Inflammatory macrophage treated with lipopolysaccharide for 4 hours (primary cell): ENCODE results near the gene ENOX2.
A peak's percentile ranks its signal among the peaks of the same experiment; 100 is the strongest.
"Not testable (repeated sequence)": the region's sequence is repeated elsewhere in the genome, so short reads cannot be mapped to it uniquely, and the experiment has no call there.

ENCODE experiments used
- DNase-seq: peaks from one replicate; pipeline ENCODE4 v3.0.0-alpha.2; 2020

Gene ENOX2, protein sequence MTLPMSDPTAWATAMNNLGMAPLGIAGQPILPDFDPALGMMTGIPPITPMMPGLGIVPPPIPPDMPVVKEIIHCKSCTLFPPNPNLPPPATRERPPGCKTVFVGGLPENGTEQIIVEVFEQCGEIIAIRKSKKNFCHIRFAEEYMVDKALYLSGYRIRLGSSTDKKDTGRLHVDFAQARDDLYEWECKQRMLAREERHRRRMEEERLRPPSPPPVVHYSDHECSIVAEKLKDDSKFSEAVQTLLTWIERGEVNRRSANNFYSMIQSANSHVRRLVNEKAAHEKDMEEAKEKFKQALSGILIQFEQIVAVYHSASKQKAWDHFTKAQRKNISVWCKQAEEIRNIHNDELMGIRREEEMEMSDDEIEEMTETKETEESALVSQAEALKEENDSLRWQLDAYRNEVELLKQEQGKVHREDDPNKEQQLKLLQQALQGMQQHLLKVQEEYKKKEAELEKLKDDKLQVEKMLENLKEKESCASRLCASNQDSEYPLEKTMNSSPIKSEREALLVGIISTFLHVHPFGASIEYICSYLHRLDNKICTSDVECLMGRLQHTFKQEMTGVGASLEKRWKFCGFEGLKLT

DNA sequence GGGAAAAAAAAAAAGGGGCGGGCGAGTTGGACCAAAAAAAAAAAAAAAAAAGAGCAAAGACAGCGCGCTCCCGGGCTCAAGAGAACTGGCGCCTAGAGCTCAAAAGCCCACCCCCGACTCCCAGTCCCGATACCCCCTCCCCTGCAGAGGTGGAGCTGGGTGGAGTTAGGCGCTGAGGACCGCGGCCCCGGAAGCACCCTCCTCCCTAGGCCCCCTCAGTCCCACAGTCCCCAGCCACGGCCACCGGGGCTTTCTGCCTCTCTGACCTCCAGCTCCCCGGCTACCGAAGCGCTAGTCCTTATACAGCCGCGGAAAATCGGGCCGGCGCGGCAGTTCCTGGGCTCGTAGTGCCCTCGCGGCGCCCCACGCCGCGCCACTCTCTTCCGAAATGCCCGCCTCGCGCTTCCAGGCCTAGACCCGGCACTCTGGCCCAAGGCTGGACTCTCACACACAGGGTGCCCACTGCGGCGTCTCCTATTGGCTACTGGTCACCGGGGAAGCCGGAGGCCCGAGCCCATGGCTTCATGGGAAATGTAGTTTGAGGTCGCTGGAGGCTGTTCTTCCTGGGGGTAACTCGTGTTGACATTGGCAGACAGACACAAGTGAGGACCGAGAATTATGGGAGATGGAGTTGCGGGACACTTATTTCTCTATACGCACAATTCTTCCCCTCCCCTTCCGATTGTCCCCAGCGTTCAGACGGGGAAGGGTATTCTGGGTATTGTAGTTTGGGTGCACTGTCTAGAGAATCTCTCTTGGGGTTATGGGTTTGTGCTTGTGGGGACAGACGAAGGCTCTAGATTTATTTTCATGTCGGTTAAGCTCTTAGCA, at the start of gene ENOX2:
Gene ENOX2, minus strand, starts transcription at position 427 of the 831 bp plus-strand sequence. CDS start 199,993 bp downstream, outside the sequence.
- DNase-seq = peak; percentile 93

DNA sequence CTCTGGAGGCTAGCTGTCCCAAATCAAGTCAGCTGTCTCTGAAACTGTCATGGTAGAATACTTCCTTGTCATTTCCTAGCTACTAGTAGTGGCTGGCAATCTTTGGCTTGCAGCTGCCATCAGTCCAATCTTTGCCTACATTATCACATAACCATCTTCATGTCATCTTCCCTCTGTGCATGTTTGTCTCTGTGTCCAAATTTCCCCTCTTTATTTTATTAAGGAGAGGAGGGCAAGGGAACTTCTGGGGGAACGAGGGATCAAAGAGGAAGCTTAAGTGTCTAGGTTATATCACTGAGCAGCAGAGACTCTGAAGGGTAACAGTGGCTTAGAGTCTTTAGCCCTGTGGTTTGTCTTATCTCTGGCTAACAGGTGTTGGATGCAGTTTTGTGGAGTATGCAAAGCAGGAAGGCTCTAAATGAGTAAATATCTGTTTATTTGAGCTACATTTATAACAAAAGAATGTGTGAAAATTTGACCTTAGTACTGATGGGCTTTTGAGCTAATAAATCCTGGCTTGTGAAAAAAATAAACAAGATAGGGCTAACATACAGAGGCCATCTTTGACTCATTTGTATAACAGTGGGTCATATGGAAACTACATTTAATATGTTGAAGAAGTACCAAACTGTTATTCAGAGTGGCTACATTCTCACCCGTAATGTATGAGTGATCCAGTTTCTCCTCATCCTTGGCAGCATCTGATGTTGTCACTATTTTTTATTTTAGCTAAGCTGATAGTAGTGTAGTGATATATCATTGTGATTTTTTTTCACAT, 49.4 kb upstream of the ENOX2 start:
- no peak for DNase-seq

DNA sequence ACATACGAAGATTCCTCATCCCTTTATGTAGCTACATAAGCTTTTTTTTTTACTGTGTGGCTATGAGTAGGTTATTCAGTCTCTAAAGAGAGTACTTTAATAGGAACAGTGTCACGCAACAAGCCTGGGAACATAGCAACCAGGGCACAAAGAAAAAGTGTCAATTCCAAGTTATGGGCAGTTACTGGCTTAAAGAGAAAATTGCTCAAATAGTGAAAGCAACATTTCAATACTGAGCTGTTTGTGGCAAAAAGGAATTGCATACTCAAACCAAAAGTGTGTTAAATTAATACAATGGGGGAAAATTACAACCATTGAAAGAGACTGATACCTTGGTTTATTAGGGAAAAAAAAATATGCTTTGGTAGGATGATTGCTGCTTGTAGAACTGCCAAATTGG, 41.2 kb upstream of the ENOX2 start:
- DNase-seq = no peak

- no peak for DNase-seq
These were observed 34.1 kb upstream of the ENOX2 start for GRCh38 chrX:130937101-130937500.

DNA sequence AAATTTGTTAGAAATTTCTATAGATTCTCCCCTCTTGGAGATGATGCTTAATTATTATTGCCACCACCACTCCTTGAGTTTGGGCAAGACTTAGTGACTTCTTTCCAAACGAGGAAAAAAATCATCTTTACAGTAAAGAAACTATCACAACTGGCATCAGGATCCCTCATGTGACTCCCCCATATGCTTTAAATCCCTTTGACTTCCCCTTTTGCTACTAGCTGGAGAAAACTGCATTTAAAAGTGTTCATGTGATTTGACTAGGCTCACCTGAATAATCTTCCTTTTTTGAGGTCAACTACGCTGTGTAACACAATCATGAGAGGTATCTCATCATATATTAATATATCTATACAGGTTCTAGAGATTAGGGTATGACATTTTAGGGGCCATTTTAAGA, 30.3 kb upstream of the ENOX2 start:
- DNase-seq = no peak

DNA sequence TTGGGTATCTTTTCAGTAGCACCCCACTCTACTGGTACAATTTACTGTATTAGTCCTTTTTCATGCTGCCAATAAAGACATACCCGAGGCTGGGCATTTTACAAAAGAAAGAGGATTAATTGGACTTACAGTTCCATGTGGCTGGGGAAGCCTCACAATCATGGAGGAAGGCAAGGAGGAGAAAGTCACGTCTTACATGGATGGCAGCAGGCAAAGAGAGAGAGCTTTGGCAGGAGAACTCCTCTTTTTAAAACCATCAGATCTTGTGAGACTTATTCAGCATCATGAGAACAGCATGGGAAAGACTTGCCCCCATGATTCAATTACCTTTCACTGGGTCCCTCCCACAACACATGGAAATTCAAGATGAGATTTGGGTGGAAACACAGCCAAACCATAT, 17.4 kb upstream of the ENOX2 start:
- not testable (repeated sequence) for DNase-seq

- DNase-seq = not testable (repeated sequence)
These were observed 16.7 kb upstream of the ENOX2 start for GRCh38 chrX:130919676-130920075.

GRCh38 chrX:130918498-130918897, 15.5 kb upstream of the ENOX2 start:
- not testable (repeated sequence) for DNase-seq

DNA sequence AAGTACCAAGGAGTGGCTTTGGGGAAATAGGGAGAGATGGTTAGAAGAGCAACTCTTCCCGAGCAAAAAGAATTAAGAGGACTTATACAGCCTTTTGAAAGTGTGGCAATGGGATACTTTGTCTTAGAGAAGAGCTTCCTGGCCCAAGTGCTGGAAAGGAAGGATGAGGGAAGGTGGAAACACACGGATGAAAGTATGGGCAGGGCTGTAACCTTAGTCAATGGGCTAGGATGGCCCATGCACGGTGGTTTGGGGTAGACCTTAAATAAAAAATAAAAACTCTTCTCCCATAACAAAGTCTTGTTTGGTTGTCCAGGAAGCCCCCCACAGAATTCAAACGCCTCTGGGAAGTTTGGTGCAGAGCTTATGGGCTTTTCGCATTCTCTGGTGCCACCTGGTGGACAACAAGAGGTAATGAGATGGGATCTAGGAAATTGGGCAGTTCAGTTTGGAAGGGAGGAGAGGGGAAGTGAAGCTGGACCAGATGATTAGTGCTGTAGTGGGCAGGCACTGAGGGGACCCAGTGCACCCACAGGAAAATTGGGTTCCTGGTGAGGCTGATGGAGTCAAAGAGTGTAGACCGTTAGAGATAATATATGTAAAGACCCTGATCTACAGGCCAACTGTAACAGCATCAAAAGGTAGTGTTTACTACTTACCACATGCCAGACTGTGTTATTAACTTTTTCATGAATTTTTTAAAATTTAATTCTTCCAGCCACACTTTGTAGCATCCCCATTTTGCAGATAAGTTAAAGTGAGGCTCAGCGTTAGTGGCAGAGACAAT, 13.8 kb upstream of the ENOX2 start:
- DNase-seq = peak; percentile 44

DNA sequence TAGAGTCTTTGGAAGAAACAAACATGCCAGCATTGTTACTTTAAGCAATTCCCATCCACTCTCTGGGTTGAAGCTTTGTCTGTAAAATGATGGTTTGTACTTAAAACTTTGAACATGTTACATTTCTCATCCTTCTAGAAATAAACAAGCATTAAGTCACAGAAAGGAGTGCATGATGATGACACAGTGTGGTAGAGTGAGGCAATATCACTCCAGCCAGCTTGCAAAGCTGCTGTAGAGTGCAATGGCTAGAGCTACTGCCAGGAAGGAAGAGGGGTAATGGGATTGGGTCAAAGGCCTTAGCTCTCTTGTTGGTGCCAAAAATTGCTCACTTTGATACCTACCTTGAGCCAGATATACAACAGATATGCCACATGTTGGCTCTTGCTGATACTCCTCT, 12.3 kb upstream of the ENOX2 start:
- peak; percentile 6 for DNase-seq

GRCh38 chrX:130909469-130910136, 6.6 kb upstream of the ENOX2 start:
- DNase-seq = no peak

- DNase-seq = no peak
These were observed 3.8 kb upstream of the ENOX2 start for GRCh38 chrX:130906776-130907175.

DNA sequence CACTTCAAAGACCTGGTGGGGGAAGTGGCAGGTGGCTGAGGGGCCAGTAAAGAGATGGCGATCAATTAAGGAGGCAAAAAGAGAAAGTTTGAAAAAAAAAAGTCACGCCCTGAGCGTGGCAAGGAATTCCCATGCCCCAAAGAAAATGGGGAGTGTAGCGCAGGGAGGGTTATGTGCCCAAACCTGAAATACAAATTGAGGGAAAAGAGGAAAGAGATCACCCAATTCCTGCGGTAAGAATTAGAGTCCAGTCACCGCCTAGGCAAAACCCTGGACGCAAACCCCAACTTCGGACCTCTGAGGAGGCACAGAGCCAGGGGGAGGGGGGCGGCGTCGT, 595 bp downstream of the ENOX2 start:
- DNase-seq = no peak

- no peak for DNase-seq
These were observed 6.1 kb downstream of the ENOX2 start for GRCh38 chrX:130896802-130897501.

GRCh38 chrX:130896026-130896425, 7.0 kb downstream of the ENOX2 start:
- no peak for DNase-seq

- DNase-seq = no peak
These were observed 7.7 kb downstream of the ENOX2 start for GRCh38 chrX:130895299-130895698.

- DNase-seq = no peak
These were observed 9.5 kb downstream of the ENOX2 start for GRCh38 chrX:130893356-130894085.

GRCh38 chrX:130887376-130887775, 15.6 kb downstream of the ENOX2 start:
- no peak for DNase-seq

DNA sequence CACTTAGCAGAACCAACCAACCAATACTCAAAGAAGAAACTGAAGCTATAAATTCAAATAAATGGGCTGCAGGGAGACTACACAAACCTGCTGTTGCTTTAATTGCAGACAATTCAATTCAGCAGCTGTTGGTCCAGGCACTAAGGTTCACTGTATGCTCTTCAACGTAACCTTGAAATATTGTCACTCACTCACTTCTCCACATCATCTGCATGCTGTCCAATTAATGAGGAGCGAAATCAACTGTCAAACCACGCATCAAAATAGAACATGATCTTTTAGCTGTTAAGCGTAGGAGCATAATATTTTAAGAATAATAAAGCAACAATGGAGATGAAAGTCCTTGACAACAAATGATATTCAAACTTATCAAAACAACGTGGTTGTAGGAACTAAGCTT, 17.0 kb downstream of the ENOX2 start:
- DNase-seq = no peak

- no peak for DNase-seq
These were observed 17.5 kb downstream of the ENOX2 start for GRCh38 chrX:130885508-130885907.
